ENCODE data around the gene ZBP1. TPM values are rescaled to one million over a fixed set of nuclear protein-coding genes. Genes with fewer than 3 reads are reported as not detected.

Gene ZBP1
- total RNA-seq, 1 donor from 2014 or later = not detected

DNA sequence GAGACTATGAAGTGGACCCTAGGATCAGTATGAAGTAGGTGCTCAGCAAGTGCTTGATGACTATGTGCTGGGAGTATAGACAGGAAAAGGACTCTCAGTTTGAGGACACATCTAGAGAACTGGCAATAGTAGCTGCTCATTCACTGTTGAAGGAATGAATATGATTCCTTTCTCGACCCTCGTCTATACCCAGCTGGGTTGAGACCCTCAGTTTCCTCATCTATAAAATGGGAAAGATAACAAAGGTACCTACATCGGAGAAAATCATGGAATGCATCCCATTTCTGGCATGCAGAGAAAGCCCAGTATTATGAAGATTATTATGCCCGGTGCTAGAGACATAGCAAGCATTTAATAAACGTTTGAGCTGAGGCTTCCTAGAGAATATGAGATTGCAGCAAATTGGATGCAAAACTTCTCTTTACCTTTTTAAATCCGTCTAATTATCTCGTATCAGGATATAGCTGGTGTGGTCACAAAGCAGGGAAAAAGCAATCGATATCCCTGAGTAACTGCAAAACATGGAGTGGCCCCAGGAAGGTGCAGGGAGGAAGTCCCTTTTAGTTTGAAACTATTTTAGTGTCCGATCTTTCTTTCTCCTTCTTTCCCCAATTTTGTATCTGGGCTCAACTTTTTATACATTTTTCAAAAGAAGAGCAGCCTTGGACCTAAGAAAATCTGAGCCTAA is 62.2 kb downstream of the ZBP1 start:
- no peak for DNase-seq (ENCODE audit: low read depth)
- TF ChIP-seq, protein P1, sequence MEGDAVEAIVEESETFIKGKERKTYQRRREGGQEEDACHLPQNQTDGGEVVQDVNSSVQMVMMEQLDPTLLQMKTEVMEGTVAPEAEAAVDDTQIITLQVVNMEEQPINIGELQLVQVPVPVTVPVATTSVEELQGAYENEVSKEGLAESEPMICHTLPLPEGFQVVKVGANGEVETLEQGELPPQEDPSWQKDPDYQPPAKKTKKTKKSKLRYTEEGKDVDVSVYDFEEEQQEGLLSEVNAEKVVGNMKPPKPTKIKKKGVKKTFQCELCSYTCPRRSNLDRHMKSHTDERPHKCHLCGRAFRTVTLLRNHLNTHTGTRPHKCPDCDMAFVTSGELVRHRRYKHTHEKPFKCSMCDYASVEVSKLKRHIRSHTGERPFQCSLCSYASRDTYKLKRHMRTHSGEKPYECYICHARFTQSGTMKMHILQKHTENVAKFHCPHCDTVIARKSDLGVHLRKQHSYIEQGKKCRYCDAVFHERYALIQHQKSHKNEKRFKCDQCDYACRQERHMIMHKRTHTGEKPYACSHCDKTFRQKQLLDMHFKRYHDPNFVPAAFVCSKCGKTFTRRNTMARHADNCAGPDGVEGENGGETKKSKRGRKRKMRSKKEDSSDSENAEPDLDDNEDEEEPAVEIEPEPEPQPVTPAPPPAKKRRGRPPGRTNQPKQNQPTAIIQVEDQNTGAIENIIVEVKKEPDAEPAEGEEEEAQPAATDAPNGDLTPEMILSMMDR (conservative IDR thresholded peaks at IDR 0.05; ENCODE audit: low read depth, low read length) = no peak
- no peak overlapping the region for H3K4me3 ChIP-seq (ENCODE audit: low read depth, low read length)

- TF ChIP-seq, protein P1 (conservative IDR thresholded peaks at IDR 0.05; ENCODE audit: low read depth, low read length) = no peak
- DNase-seq (ENCODE audit: low read depth) = no peak
- no peak overlapping the region for H3K4me3 ChIP-seq (ENCODE audit: low read depth, low read length)
Measured at GRCh38 chr20:57556980-57557274, 63.3 kb downstream of the ZBP1 start.

DNA sequence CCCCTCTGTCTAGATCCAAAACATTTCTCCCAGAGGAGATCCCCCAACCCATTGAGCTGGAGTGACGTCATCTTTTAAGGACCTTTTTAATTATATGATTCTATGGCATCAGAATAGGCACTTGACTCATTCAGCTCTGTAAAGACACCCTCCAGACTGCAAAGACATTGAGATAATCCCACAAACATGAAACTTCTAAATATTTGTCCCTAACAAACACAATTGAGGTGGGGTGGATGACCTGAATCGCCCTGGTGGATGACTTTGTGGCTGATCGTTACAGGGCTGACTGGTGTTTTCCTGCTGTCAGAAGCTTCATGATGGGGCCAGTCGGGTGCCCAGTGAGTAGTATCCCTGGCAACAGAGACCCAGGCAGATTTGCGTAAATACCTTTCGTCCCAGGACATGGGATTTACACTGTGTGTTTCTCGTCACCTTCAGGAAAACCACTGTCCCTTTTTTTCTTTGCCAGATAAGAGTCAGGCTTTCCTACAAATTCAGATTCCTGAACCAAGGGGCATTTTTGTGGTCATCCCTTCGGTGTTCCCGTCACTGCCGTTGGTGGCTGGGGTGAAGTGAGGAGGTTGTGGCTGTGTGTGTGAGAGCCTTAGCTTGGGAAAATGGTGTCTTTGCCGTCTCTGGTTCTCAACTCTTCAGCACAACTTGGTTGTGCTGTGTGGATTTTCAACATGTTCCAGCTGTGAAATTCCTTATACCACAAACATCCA is 64.6 kb downstream of the ZBP1 start:
- no peak overlapping the region for H3K4me3 ChIP-seq (ENCODE audit: low read depth, low read length)
- TF ChIP-seq, protein P1 (conservative IDR thresholded peaks at IDR 0.05; ENCODE audit: low read depth, low read length) = no peak
- DNase-seq (ENCODE audit: low read depth) = no peak

Other genes with a start within 250 kb of the ZBP1 start
- 36.8 and 42.2 TPM in 2 replicates for gene RBM38, start 229.0 kb downstream of the ZBP1 start, total RNA-seq
- gene CTCFL, start 95.3 kb downstream of the ZBP1 start, total RNA-seq = 0.07 and 0.12 TPM in 2 replicates
- not detected in 2 replicates for gene PCK1, start 59.3 kb downstream of the ZBP1 start, total RNA-seq
- gene PMEPA1, start 89.6 kb upstream of the ZBP1 start, total RNA-seq = 59.4 and 62.5 TPM in 2 replicates

All from epithelial cell of proximal tubule (primary cell).